Endothelial cell of umbilical vein (primary cell): Measurements from ENCODE around the gene KRTAP19-1.

Experiments
- JUN ChIP-seq: IDR thresholded peaks from 2 replicates; pipeline ENCODE4 v1.6.1; 2011; ENCODE audit warnings: borderline replicate concordance, low read depth; ENCODE audit not compliant: insufficient read length, insufficient read depth
- MYC ChIP-seq: IDR thresholded peaks from one replicate; pipeline ENCODE4 v1.6.1; 2011; ENCODE audit warnings: mild to moderate bottlenecking, low read depth, low read length
- POLR2A ChIP-seq: IDR thresholded peaks from 2 replicates; pipeline ENCODE4 v1.6.1; 2012; ENCODE audit warnings: low read depth, mild to moderate bottlenecking, control low read depth, low read length
- TF ChIP-seq, protein P1 (sequence below), 2 donors: IDR thresholded peaks; 1 replicate in 1 of 2; 2 replicates in 1 of 2; pipeline ENCODE4 v1.5.1; 2011; ENCODE audit warnings: low read length in 2 of 2, mild to moderate bottlenecking in 2 of 2, moderate library complexity in 2 of 2, control low read depth in 1 of 2, inconsistent platforms in 1 of 2, low read depth in 1 of 2; ENCODE audit not compliant: insufficient read depth in 1 of 2; ENCODE audit errors: extremely low read depth in 1 of 2
- TF ChIP-seq, protein P2 (sequence below): IDR thresholded peaks from 2 replicates; pipeline ENCODE4 v1.6.1; 2011; ENCODE audit not compliant: insufficient read depth, insufficient read length

DNA sequence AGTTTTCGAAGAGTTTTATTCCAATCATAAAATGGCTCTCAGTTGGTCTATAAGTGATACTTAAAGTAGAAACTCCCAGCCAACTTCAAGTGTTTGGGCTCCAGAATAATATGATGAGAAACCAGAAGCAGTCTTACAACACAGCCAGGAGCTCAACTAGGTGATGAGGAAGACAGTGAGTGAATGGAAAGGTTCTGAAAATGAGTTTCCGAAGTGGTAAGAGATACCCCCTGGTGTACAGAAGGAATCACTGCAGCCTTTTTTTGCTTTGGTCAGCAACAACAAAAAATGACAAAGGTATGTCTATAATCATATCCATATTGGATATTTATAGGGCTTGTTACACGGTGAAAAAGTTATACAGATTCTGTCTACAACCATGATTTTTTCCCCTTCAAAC, 16.5 kb downstream of the KRTAP19-1 start:
- no peak for TF ChIP-seq MYC
- TF ChIP-seq, protein P1, sequence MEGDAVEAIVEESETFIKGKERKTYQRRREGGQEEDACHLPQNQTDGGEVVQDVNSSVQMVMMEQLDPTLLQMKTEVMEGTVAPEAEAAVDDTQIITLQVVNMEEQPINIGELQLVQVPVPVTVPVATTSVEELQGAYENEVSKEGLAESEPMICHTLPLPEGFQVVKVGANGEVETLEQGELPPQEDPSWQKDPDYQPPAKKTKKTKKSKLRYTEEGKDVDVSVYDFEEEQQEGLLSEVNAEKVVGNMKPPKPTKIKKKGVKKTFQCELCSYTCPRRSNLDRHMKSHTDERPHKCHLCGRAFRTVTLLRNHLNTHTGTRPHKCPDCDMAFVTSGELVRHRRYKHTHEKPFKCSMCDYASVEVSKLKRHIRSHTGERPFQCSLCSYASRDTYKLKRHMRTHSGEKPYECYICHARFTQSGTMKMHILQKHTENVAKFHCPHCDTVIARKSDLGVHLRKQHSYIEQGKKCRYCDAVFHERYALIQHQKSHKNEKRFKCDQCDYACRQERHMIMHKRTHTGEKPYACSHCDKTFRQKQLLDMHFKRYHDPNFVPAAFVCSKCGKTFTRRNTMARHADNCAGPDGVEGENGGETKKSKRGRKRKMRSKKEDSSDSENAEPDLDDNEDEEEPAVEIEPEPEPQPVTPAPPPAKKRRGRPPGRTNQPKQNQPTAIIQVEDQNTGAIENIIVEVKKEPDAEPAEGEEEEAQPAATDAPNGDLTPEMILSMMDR (IDR thresholded peaks at IDR 0.05; ENCODE audit: extremely low read depth in 1 of 2, insufficient read depth in 1 of 2, low read depth in 1 of 2, low read length in 2 of 2), result peak in 1 of 2 donors; percentile 7
- TF ChIP-seq, protein P2, sequence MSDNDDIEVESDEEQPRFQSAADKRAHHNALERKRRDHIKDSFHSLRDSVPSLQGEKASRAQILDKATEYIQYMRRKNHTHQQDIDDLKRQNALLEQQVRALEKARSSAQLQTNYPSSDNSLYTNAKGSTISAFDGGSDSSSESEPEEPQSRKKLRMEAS, result no peak
- TF ChIP-seq JUN, result no peak
- no peak for TF ChIP-seq POLR2A
